ENCODE measurements around the gene TMOD2. TPM values are rescaled to one million over a fixed set of nuclear protein-coding genes. Genes with fewer than 3 reads are reported as not detected.

The TMOD2 gene
- total RNA-seq, 1 experiment from 2014 or later = 2.8 TPM

GRCh38 chr15:51829376-51830275, 78.2 kb downstream of the TMOD2 start, which contains the start of gene TMOD3:
TSS of gene TMOD3 (plus strand) at chr15:51829653. CDS start at chr15:51862885, 33,232 bp downstream.
- BruUV-seq (replicated peaks) = no TSS peak
- intact Hi-C loops (cut with micrococcal nuclease) = loop anchor here (1.0 to 2.0 kb wide), 2 partner anchors 46 to 77 kb away; no protein-coding TSS in a partner anchor
- TF ChIP-seq CTCF (IDR thresholded peaks at IDR 0.05; ENCODE audit: unreplicated experiment) = no peak
- peak; percentile 92 for DNase-seq (ENCODE audit: unreplicated experiment)
- no peaks in the 10 kb centered on the region for H3K27me3 Mint-ChIP-seq (ENCODE audit: insufficient read depth, unreplicated experiment)
- H3K36me3 Mint-ChIP-seq (ENCODE audit: insufficient read depth, unreplicated experiment) = no peaks in the 10 kb centered on the region
- H3K4me1 Mint-ChIP-seq (ENCODE audit: insufficient read depth, unreplicated experiment) = peaks cover 57% of the 10 kb centered on the region
- ChIA-PET POLR2A (interaction anchor here (0.6 to 3.8 kb wide), 31 partner anchors 9 to 1475 kb away, joined by 3 to 51 read pairs (median 5); partner anchors contain the start of genes GABPB1 and LYSMD2), CTCF (interaction anchor here (0.7 to 1.6 kb wide), 3 partner anchors 24 to 73 kb away, joined by 3 to 4 read pairs (median 3); no protein-coding TSS in a partner anchor)
- H3K9me3 Mint-ChIP-seq (ENCODE audit: unreplicated experiment) = no peaks in the 10 kb centered on the region
- H3K27ac Mint-ChIP-seq (ENCODE audit: low read depth, unreplicated experiment) = peak within 1 kb of the TSS; percentile 96
- H3K4me3 Mint-ChIP-seq (ENCODE audit: unreplicated experiment) = peak within 1 kb of the TSS; percentile 96

DNA sequence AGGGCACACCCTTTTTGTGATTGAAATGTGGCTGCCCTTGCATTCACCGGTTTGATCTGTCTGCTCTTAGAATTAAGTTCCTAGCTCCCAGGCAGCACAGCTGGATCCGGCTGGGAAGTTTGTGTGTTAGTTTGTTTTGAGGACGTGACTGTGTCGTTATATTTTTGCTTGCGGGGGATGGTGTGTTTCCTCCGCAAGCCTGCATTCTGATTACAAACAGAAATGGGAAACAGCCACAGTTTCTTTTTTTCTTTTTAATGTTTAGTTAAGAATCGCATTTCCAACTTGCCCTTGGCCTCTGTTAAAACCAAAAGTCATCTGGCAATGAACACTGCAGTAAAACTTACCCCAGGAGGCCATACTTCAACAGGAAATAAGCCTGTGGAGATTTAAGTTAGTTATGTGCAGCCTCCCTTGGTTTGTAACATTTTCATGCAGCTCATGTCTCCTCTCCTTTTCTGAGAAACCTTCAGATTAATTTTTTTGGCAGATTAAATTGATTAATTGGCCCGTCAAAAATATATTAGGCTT, 78.9 kb downstream of the TMOD2 start:
- no TSS peak for BruUV-seq (replicated peaks)
- Mint-ChIP-seq H3K9me3 (ENCODE audit: unreplicated experiment) (no peaks in the 10 kb centered on the region), H3K36me3 (ENCODE audit: insufficient read depth, unreplicated experiment) (peaks cover 2% of the 10 kb centered on the region), H3K4me1 (ENCODE audit: insufficient read depth, unreplicated experiment) (peaks cover 64% of the 10 kb centered on the region), H3K27me3 (ENCODE audit: insufficient read depth, unreplicated experiment) (no peaks in the 10 kb centered on the region), H3K27ac (ENCODE audit: low read depth, unreplicated experiment) (peak overlapping the region; percentile 96), H3K4me3 (ENCODE audit: unreplicated experiment) (peak overlapping the region; percentile 96)
- ChIA-PET POLR2A (interaction anchor here (0.6 to 3.8 kb wide), 24 partner anchors 14 to 1475 kb away, joined by 3 to 51 read pairs (median 8); partner anchors contain the start of genes GABPB1 and LYSMD2), CTCF (interaction anchor here (0.7 to 1.6 kb wide), 3 partner anchors 23 to 72 kb away, joined by 3 to 4 read pairs (median 3); no protein-coding TSS in a partner anchor)
- intact Hi-C loops (cut with micrococcal nuclease) = loop anchor here (2.0 kb wide), 1 partner anchor 76 kb away; no protein-coding TSS in a partner anchor
- DNase-seq (ENCODE audit: unreplicated experiment) = no peak
- no peak for TF ChIP-seq CTCF (IDR thresholded peaks at IDR 0.05; ENCODE audit: unreplicated experiment)

GRCh38 chr15:51833772-51834171, 82.4 kb downstream of the TMOD2 start:
- Mint-ChIP-seq H3K27me3 (ENCODE audit: insufficient read depth, unreplicated experiment) (no peaks in the 10 kb centered on the region), H3K9me3 (ENCODE audit: unreplicated experiment) (no peaks in the 10 kb centered on the region), H3K27ac (ENCODE audit: low read depth, unreplicated experiment) (peak overlapping the region; percentile 96), H3K36me3 (ENCODE audit: insufficient read depth, unreplicated experiment) (peaks cover 7% of the 10 kb centered on the region), H3K4me1 (ENCODE audit: insufficient read depth, unreplicated experiment) (peaks cover 80% of the 10 kb centered on the region), H3K4me3 (ENCODE audit: unreplicated experiment) (peak overlapping the region; percentile 96)
- BruUV-seq (replicated peaks) = no TSS peak
- ChIA-PET CTCF (interaction anchor here (0.6 kb wide), 1 partner anchor 16 kb away, joined by 3 read pairs; no protein-coding TSS in a partner anchor), POLR2A (interaction anchor here (0.7 to 4.7 kb wide), 4 partner anchors 9 to 55 kb away, joined by 4 to 23 read pairs (median 14); no protein-coding TSS in a partner anchor)
- intact Hi-C loops (cut with micrococcal nuclease) = no loop called here
- DNase-seq (ENCODE audit: unreplicated experiment) = no peak
- no peak for TF ChIP-seq CTCF (IDR thresholded peaks at IDR 0.05; ENCODE audit: unreplicated experiment)

All from MCF 10A (cell line).